Measurements from ENCODE around the gene DHRS13.
A peak's percentile ranks its signal among the peaks of the same experiment; 100 is the strongest.

Gene DHRS13, protein sequence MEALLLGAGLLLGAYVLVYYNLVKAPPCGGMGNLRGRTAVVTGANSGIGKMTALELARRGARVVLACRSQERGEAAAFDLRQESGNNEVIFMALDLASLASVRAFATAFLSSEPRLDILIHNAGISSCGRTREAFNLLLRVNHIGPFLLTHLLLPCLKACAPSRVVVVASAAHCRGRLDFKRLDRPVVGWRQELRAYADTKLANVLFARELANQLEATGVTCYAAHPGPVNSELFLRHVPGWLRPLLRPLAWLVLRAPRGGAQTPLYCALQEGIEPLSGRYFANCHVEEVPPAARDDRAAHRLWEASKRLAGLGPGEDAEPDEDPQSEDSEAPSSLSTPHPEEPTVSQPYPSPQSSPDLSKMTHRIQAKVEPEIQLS

DNA sequence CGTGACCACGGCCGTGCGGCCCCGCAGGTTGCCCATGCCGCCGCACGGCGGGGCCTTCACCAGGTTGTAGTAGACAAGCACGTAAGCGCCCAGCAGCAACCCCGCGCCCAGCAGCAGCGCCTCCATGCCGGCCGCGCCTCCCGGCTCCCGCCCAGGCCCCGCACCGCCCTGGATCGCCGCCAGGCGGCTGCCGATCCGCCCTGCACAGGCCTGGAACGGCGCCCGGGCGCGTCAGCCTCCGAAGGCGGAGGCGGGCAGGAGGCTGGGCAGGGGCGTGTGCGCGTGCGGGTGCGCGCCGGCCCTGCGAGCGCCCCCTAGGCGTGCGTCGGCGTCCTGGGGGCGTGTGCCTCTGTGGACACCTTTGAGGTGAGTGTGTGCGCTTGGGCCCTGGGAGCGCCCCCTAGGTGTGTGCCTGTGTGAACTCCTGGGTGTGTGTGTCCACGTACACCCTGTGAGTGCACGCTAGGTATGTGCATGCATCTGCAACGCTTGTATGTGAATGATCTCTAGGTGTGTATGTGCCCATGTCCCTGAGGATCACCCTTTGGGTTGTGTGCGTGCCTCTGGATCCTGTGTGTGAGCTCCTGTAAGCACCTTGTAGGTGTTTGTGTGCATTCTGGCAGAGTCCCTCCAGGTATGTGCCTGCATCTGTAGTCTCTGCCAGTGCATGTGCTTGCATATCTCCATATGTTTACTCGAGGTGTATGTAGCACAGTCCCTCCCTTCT is at the start of gene DHRS13:
Gene DHRS13, minus strand, starts transcription at position 261 of the 727 bp plus-strand sequence. Its CDS starts 135 bp downstream, at position 126.
- peak; percentile 95 for DNase-seq (ENCODE audit: low spot score)

DNA sequence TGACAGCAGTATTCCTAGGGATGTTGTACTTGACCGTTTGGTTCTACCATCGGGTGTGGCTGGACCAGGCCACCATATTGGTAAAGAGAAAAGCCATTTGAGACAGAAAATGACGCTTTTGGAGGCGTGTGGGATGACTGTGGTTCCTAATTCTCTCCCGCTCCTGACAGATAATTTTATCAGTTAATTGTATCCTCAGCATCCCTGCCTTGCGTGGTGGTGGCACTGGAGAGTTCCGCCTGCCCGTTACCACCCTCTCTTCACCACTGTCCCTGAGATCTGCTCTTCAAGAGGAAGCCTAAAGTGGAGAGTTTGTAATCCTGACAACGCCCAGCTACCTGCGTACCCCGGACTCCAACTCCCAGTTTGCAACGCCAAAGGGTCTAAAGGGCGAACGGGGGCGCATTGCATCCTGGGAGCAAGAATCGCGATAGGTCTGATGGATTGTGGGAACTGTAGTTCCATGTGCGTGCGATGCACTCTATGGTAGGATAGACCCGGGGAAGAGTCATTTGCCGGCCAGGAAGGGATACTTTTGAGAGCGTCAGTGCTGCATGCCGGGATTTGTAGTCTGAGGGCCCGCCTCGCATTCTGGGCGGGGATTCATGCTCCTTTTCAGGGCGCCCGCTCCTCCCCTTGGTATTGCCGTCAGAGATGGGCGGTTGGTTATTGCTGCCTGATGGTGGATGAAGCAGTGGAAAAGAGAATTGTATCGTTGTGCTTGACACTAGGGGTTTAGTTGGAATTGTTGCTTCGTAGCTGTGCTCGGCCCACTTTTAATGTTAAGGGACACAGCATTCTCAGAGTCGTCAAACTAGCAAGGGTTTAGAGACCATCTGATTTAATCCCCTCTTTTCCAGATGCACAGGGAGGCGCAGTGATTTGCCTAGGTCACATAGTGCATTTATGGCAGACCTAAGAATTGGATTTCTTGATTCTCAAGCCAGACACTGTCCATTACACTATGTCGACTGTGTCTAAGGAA is 49.4 kb upstream of the DHRS13 start:
- peak; percentile 96 for DNase-seq (ENCODE audit: low spot score)

DNA sequence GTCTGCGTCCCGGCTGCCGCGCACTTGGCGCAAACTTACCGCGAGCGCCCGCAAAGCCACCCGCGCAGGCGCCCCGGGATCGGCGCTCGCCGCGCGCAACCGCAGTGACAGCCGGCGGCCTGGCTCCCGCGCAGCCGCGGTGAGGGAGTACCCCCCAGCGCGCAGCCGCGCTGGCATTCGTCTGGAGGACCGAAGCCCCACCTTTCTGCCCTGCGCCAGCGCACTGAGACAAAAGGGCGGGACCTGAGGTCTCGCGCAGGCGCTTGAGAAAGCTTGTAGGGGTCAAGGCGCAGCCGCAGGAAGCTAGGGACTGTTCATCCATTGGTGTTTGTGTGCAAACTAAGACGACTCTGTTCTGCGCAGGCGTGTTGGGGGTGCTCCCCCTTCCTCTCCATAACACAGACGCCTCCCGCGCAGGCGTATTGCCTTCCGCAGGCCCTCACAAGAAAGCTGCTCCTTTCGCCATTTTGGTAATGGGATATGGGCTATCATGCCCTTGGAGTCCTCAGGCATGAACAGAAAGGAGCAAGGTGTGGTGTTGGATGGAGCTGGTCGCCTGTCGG is 48.6 kb upstream of the DHRS13 start, which contains the start of gene PHF12:
Gene PHF12, minus strand, starts transcription at position 91 of the 563 bp plus-strand sequence. CDS start 558 bp downstream, outside the sequence.
- peak; percentile 99 for DNase-seq (ENCODE audit: low spot score)

DNA sequence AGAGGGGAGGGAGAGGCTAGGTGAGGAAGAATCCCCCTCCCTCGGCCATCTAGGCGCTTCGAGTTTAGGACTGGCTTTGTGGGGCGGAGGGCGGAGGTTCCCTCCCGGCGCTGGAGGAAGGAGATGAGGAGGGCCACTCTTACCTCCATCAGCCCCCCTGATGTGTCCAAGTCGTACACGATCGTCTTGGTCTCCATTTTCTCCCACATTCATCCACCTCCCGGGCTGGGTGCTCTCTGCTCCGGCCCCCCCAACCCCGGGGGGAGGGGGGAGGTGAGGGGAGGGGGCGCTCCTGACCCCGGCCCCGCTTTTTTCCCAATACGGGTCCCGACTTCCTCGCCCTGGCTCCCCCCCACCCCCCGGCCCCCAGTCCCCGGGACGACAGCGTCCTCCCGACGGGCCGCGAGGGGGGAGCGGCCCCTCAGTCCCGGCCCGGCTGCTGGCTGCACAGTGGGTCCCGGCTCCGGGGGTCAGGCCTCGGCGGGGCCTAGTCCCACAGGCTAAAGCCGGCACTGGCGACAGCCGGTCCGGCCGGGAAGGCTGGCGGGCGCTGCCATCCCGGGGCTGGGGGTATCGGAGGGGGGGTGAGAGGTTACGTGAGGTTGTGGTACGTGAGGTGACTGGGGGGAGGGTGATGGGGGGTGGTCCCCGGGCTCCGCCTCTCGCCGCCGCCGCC is 48.0 kb upstream of the DHRS13 start:
- DNase-seq (ENCODE audit: low spot score): no peak

DNA sequence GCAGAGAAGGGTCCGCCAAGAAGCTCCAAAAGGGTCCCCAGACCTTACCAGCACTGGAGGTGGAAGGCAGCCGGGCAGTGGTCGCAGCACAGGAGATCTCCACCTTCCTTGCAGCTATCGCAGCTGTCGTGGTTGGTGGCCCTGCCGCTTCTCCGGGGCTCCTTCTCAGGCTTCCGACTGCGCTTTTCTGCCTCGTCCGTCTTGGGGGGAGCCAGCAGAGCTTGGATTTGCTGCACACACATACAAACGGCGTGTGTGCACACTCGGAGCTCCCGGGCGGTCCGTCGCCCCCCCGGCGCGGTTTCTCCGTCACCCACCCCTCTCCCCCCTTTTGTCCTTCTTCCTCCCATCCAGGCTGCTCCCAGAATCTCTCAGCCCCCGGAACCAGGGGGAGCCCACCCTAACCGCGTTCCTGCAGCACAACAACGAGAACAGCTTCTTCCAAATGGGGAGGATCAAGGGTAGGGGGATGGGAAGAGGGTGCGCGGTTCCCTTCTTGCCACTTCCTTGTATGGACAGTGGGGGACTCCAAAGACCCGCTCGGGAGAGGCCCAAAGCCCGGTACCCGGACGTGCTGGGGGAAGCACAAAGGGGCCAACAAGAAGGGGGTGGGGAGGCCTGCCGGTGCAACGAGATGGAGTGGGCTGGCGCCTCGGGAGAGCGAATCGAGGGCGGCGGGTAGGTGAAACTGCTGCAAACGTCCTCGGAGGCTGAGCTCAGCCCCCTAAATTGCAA is 47.3 kb upstream of the DHRS13 start:
- DNase-seq (ENCODE audit: low spot score): peak; percentile 45

DNA sequence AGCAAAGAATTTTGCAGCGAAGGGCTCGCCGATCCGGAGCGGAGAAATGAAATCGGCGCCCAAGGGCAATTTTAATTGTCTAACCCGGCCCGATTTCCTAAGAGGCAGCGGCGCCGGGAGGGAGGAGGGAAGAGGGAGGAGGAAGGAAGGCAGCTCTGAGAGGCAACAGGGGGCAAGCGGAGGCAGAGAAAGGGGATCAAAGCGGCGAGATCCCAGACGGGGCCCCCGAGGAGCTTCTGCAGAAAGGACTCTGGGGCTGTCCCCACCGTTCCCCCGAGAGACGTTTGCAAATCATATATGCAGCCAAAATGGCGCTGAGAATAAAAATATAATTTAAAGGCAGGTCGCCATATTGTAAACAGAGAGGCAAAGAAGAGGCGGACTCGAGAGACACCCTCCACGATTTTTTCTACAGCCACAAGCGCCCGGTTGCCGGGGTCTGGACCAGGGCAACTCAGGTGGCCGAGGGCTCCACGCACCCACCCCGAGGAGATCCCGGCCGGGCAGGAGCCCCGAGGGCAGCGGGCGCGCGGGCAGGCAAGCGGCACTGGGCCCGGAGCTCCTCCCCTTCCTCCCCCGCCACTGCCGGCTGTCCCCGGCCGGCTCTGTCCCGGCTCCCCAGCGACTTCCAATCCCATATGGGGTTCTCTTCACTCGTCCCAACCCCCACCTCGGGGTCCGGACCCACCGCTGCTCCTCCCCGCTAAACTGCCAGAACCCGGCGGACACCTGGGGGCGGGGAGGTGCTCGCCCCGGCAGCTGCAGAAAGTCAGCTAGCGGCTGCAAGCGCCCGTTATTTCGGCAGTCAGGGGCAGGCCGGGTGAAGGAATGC is 46.5 kb upstream of the DHRS13 start:
- DNase-seq (ENCODE audit: low spot score): peak; percentile 67

DNA sequence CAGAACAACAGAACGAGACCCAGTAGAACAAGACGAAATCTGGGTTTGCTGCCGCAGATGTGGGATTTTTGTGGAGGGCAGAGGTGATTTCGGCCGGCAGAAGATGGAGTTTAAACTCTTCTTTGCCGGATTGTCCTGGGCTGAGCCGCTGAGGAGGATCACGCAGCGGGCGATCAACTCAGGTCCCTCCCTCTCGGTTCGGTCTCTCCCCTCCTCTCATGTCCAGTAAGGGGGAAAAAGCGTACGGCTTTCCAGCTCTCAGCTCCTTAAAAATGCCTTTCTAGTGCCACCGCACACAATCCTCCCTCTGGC is 46.0 kb upstream of the DHRS13 start:
- no peak for DNase-seq (ENCODE audit: low spot score)

DNA sequence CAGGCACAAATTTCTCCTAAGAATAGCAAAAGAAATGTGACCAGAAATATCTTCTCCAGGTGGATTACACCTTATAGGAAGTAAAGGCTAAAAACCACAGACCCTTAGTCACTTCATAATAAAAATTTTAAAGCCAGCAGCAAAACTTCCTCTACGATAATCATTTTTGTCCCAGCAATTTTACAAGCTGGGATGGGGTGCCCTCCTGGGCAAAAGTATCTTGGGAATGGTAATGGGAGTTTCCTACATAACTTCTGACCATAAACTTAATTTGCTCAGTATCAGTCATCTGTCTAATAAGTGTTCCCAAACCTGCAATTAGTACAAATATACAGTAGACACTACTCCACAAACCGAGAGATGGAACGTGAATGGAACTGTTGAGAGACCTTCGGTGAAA is 45.5 kb upstream of the DHRS13 start:
- DNase-seq (ENCODE audit: low spot score): no peak

DNA sequence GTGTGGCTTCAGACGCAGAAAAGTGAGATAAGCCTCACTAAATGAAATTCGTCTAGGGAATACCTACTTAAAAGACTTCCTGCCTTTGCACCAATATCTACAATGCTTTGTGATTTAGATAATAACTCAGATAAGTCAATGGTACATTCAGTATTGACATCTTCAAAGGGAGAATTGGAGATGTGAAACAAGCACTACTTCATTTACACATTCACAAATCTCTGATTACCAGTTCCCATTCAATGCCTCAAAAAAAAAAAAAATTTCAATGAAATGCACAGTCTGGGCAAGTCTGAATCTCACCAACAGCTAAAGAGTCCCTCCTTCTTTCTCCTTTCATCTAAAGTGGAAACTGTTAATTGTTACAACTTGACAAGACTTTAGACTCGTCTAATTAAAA is 44.8 kb upstream of the DHRS13 start:
- no peak for DNase-seq (ENCODE audit: low spot score)

DNA sequence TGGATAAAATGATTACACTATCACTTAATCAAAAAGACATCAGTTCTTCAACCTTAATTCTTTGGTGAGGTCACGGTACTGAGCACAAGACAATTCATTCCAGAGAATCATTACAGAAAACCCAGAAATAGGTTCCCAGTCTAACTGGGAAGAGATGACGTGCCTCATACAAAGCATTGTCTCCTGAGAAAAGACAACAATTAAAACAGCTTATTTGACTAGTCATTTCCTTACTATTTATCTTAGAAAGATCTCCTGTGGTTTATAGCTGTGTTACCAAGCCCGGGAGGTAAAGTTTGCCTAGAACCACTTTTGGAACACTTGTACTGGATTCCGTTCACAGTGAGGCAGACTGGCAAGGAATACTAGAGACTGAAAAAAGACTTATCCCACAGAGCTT is 43.4 kb upstream of the DHRS13 start:
- DNase-seq (ENCODE audit: low spot score): peak; percentile 41

DNA sequence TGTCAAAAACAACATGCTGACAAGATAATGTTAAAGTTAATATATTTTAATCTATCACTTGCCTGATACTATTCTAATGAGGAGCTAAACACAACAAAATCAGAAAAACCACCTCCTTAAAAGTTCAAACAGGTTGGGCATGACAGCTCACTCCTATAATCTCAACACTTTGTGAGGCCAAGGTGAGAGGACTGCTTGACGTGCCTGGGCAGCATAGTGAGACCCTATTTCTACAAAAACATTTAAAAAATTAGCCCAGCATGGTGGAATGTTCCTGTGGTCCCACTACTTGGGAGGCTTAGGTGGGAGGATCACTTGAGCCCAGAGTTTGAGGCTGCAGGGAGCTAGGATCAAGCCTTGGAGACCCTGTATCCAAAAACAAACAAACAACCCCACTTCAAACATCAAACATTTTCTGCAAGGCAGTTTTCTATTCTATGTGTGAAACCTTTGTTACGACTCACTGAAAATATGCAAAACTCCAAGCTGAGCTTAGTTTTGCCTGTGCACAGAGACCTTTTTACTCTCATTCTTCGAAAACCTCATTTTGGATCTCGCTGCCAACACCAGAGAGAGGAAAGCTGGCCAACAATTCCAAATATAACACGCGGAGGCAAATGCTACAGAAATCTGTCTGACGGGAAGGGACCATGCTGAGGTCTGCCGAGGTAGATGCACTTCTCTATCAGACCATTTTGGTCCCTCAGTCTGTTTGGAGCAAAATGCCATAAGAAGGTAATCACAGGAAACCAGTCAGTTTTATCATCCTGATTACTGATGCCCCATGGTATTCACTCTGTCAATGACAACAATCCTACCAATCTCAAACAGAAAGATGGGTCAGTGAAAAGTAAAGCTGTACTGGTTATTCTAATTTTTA is 42.2 kb upstream of the DHRS13 start:
- DNase-seq (ENCODE audit: low spot score): peak; percentile 17

DNA sequence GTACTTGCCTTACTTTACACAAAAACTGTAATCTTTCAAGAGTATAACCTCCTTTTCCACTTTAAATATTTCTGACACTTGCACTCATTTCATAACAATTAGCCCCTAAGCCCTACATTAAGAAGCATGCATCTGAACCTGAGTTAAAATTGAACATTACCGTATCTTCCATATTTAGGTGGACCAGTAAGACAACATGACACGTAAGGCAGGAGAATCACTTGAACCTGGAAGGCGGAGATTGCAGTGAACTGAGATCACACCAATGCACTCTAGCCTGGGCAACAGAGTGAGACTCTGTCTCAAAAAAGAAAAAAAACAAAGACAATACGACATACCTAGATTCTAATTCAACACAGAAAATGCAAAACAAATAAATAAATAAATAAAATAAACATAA is 41.5 kb upstream of the DHRS13 start:
- no peak for DNase-seq (ENCODE audit: low spot score)

DNA sequence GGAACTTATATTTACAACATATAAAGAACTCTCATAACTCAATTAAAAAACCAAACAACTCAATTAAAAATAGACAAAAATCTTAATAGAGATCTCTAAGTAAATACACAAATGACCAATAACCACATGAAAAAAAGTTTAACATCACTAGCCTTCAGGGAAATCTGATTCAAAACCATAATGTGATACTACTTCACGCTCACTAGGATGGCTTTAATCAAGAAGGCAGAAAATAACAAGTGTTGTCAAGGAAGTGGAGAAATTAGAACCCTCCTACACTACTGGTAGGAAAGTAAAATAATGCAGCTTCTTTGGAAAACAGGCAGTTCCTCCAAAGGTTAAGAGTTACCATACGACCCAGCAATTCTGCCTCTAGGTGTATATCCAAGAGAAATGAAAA is 40.0 kb upstream of the DHRS13 start:
- no peak for DNase-seq (ENCODE audit: low spot score)

DNA sequence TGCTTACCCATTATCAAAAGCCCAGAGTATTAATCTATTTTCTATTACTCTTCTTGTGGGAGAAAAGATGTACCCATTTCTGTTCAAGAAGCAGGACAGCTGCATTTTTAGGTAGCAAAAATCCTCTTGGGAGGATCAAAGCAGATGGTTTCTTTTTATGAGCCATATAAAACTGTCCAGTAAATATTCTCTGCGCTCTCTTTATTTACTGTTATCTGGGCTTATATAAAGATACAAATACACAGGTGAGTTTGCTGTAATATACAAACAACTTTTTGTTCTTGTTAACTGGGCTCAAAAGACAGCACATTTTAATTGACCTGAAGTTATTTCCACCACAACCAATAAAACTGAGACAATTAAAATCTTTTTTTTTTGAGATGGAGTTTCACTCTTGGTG is 38.4 kb upstream of the DHRS13 start:
- no peak for DNase-seq (ENCODE audit: low spot score)

DNA sequence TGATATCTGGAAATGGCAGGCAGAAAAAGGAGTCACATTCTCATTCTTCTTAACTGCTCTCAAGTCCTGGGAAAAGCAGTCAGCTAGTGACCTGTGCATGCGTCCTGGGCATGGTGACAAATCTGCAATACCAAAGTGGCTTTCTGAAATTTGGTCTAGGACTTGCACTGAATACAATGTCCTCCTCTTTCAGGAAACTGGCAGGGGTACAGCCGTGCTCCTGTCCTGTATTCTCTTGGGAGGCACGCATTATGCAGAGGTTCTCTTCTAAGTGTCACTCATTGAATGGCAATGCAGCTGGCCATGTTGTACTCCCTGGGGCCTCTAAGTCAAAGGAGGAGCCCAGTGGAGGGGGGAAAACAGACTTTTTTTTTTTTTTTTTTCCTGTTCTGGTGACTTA is 37.8 kb upstream of the DHRS13 start:
- no peak for DNase-seq (ENCODE audit: low spot score)

DNA sequence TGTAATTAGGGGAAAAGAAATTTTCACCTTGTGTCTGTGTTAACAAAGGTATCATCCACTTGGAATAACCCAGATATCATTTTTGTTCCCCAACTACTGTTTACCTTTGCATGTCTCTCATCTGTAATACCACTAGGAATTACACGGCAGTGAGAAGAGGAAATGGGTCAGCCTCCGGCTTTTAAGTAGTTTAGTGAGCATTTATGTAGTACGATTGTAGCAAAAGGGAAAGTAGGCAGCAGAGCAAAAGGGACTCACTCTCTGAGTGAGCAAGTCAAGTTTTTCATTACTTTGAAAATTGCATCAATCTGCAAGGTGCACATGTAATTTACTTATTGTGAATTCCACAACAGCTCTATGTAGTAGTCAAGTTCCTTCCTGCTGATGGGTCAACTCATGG is 37.3 kb upstream of the DHRS13 start:
- no peak for DNase-seq (ENCODE audit: low spot score)

DNA sequence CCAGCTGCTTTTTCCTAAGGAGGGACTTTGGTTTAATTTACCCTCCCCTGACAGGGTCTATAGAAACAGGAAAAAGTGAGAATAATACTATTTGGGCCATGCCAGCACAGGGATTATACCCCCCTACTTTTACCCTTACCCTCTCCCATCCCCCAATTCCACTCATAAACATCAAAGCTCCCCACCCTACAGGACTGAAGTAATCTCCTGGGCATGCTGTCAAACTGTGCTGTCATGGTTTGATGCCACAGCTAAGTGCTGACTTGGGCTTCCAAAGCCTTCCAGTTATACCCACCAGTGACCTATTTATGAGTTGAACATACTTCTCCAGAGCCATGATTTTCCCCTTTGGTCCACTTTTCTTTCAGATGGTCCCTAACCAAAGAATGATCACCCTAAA is 35.7 kb upstream of the DHRS13 start:
- DNase-seq (ENCODE audit: low spot score): no peak

DNA sequence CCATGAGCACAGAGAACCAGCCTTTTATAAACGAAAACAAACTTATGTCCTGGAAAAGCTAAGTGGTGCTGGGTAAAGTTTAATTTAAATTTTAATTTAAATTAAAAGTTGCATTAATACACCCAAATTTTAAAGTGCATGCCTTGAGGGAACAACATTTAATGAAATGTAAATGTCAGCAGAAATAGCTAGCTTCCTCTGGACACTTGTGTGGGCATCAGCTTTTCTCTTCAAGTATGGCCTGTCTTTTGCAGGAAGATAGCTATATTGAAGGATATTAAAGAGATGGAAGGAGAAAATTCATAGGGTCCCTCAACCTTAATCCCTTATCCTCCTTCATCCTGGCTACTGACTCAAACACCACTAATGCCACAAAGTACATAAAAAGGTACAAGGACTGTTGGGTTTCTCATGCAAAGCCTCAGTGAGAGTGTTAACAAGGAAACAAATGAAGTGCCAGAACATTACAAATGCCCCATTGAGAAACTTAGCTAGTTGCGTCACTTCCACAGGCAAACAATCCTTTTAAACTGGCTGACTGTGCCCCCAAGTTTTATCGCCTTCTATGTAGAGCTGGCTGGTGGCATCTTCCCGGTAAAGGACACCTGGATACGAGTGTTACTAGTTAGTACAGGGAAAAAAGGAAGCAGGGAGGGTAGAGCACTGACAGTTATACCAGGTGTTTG is 34.3 kb upstream of the DHRS13 start:
- no peak for DNase-seq (ENCODE audit: low spot score)

All from GM03348 (cell line).